Dendritic cell treated with granulocyte-macrophage colony-stimulating factor and Interleukin-4, amounts not matched to agents 40 ng/mL and 50 ng/mL, for 4 days (primary cell): ENCODE results near the gene TNRC6A.
"Not testable (repeated sequence)": the region's sequence is repeated elsewhere in the genome, so short reads cannot be mapped to it uniquely, and the experiment has no call there.

Experiments used
- H3K27ac Mint-ChIP-seq: one replicate; pipeline ENCODE4 v1.8.0; 2022; ENCODE audit warnings: mild to moderate bottlenecking, mixed read lengths
- H3K27me3 Mint-ChIP-seq: one replicate; pipeline ENCODE4 v1.8.0; 2022; ENCODE audit warnings: mild to moderate bottlenecking, mixed read lengths
- H3K36me3 Mint-ChIP-seq: one replicate; pipeline ENCODE4 v1.8.0; 2022; ENCODE audit warnings: low read depth, mixed read lengths
- H3K4me1 Mint-ChIP-seq: one replicate; pipeline ENCODE4 v1.8.0; 2022; ENCODE audit warnings: low read depth, mixed read lengths
- H3K4me3 Mint-ChIP-seq: one replicate; pipeline ENCODE4 v1.8.0; 2022; ENCODE audit warnings: mild to moderate bottlenecking, moderate library complexity, mixed read lengths
- H3K9me3 Mint-ChIP-seq: one replicate; pipeline ENCODE4 v1.8.0; 2022; ENCODE audit warnings: mixed read lengths
- intact Hi-C: fragments of 100-400 bp; cut with micrococcal nuclease; formaldehyde crosslinking; loops from one replicate; pipeline ENCODE4 v1.15.0; 2022

Gene TNRC6A

DNA sequence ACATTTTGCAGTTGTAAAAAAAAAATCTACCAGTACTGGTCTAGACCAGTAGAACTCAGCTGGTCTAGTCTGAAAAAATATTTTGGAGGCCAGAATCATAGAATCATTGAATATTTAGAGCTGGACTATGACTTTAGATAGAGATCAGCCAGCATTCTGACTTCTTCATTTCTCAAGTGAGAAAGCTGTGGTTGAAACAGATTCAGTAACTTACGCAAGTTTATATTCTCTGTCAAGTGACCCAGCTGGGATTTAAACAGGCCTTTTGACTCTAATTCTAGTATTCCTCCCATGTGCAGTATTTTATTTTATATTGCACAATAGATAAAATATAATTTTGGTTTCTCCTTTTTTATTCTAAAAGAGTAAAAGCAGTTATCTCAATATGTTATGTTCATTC is 4.9 kb downstream of the TNRC6A start:
- Mint-ChIP-seq H3K27ac (no peak overlapping the region), H3K9me3 (no peaks in the 10 kb centered on the region), H3K27me3 (no peaks in the 10 kb centered on the region), H3K36me3 (peaks cover 41% of the 10 kb centered on the region), H3K4me3 (no peak overlapping the region), H3K4me1 (peaks cover 62% of the 10 kb centered on the region)
- intact Hi-C loops = loop anchor here (5.0 kb wide), 1 partner anchor 192 kb away; no protein-coding TSS in a partner anchor

DNA sequence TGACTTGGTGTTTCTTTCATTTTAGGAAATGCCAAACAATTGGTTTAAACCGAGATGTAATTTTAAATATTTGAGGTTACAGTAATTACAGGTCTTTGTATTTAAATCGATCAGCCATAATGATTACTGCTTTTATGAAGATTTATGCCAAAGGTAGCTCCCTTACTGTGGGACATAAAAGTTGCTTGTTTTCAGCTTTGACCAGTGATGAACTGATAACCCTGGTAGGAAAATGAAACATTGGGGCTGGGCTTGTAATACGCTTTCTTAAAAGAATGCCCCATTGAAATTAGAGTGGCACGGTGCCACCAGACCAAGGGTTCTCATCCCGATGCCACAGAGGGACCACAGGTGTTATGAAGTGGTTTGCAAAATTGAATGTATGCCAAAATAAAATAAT is 7.3 kb downstream of the TNRC6A start:
- Mint-ChIP-seq H3K4me1 (peaks cover 67% of the 10 kb centered on the region), H3K27ac (no peak overlapping the region), H3K4me3 (no peak overlapping the region), H3K36me3 (peaks cover 32% of the 10 kb centered on the region), H3K9me3 (no peaks in the 10 kb centered on the region), H3K27me3 (no peaks in the 10 kb centered on the region)
- intact Hi-C loops = no loop called here

- peaks cover 65% of the 10 kb centered on the region for H3K4me1 Mint-ChIP-seq
- peaks cover 31% of the 10 kb centered on the region for H3K36me3 Mint-ChIP-seq
- intact Hi-C loops = no loop called here
- H3K4me3 Mint-ChIP-seq = no peak overlapping the region
- no peaks in the 10 kb centered on the region for H3K27me3 Mint-ChIP-seq
- no peaks in the 10 kb centered on the region for H3K9me3 Mint-ChIP-seq
- H3K27ac Mint-ChIP-seq = peak overlapping the region; percentile 59
These were observed 8.0 kb downstream of the TNRC6A start for GRCh38 chr16:24737391-24737871.

- intact Hi-C loops = no loop called here
- peak overlapping the region; percentile 59 for H3K27ac Mint-ChIP-seq
- peaks cover 65% of the 10 kb centered on the region for H3K4me1 Mint-ChIP-seq
- H3K27me3 Mint-ChIP-seq = no peaks in the 10 kb centered on the region
- H3K36me3 Mint-ChIP-seq = peaks cover 27% of the 10 kb centered on the region
- H3K4me3 Mint-ChIP-seq = no peak overlapping the region
- H3K9me3 Mint-ChIP-seq = no peaks in the 10 kb centered on the region
These were observed 8.6 kb downstream of the TNRC6A start for GRCh38 chr16:24737916-24738594.

- intact Hi-C loops = no loop called here
- Mint-ChIP-seq H3K27me3 (no peaks in the 10 kb centered on the region), H3K9me3 (no peaks in the 10 kb centered on the region), H3K36me3 (peaks cover 24% of the 10 kb centered on the region), H3K4me3 (no peak overlapping the region), H3K27ac (no peak overlapping the region), H3K4me1 (peaks cover 63% of the 10 kb centered on the region)
These were observed 9.4 kb downstream of the TNRC6A start for GRCh38 chr16:24738895-24739294.

- Mint-ChIP-seq H3K9me3 (no peaks in the 10 kb centered on the region), H3K36me3 (peaks cover 39% of the 10 kb centered on the region), H3K27me3 (no peaks in the 10 kb centered on the region), H3K4me1 (peaks cover 71% of the 10 kb centered on the region), H3K4me3 (no peak overlapping the region), H3K27ac (no peak overlapping the region)
- intact Hi-C loops = loop anchor here (10.0 kb wide), 1 partner anchor 227 kb away; no protein-coding TSS in a partner anchor
These were observed 12.4 kb downstream of the TNRC6A start for GRCh38 chr16:24741862-24742261.

DNA sequence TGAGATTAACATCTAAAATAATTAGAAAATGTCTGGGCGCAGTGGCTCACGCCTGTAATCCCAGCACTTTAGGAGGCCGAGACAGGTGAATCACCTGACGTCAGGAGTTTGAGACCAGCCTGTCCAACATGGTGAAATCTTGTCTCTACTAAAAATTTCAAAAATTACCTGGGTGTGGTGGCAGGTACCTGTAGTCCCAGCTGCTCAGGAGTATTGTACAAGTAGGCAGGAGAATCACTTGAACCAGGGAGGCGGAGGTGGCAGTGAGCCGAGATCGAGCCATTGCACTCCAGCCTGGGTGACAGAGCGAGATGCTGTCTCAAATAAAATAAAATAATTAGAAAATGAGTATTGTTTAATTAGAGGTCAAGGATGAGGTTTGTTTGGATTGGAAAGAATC is 13.2 kb downstream of the TNRC6A start:
- intact Hi-C loops = loop anchor here (10.0 kb wide), 1 partner anchor 228 kb away; no protein-coding TSS in a partner anchor
- not testable (repeated sequence) for H3K27me3 Mint-ChIP-seq, H3K4me3 Mint-ChIP-seq, H3K27ac Mint-ChIP-seq, H3K9me3 Mint-ChIP-seq
- Mint-ChIP-seq H3K36me3 (peaks cover 39% of the 10 kb centered on the region), H3K4me1 (peaks cover 76% of the 10 kb centered on the region)

GRCh38 chr16:24745391-24745790 is 15.9 kb downstream of the TNRC6A start:
- peaks cover 42% of the 10 kb centered on the region for H3K36me3 Mint-ChIP-seq
- no peaks in the 10 kb centered on the region for H3K27me3 Mint-ChIP-seq
- no peaks in the 10 kb centered on the region for H3K9me3 Mint-ChIP-seq
- H3K27ac Mint-ChIP-seq = no peak overlapping the region
- H3K4me1 Mint-ChIP-seq = peaks cover 73% of the 10 kb centered on the region
- H3K4me3 Mint-ChIP-seq = no peak overlapping the region
- intact Hi-C loops = loop anchor here (10.0 kb wide), 1 partner anchor 231 kb away; no protein-coding TSS in a partner anchor

- H3K36me3 Mint-ChIP-seq = peaks cover 46% of the 10 kb centered on the region
- H3K4me3 Mint-ChIP-seq = no peak overlapping the region
- H3K27ac Mint-ChIP-seq = no peak overlapping the region
- no peaks in the 10 kb centered on the region for H3K27me3 Mint-ChIP-seq
- H3K9me3 Mint-ChIP-seq = no peaks in the 10 kb centered on the region
- intact Hi-C loops = loop anchor here (10.0 kb wide), 1 partner anchor 231 kb away; no protein-coding TSS in a partner anchor
- peaks cover 69% of the 10 kb centered on the region for H3K4me1 Mint-ChIP-seq
These were observed 16.3 kb downstream of the TNRC6A start for GRCh38 chr16:24745791-24746190.

- H3K9me3 Mint-ChIP-seq = no peaks in the 10 kb centered on the region
- no peak overlapping the region for H3K4me3 Mint-ChIP-seq
- intact Hi-C loops = loop anchor here (10.0 kb wide), 1 partner anchor 233 kb away; no protein-coding TSS in a partner anchor
- H3K27ac Mint-ChIP-seq = no peak overlapping the region
- H3K36me3 Mint-ChIP-seq = peaks cover 49% of the 10 kb centered on the region
- H3K4me1 Mint-ChIP-seq = peaks cover 62% of the 10 kb centered on the region
- H3K27me3 Mint-ChIP-seq = no peaks in the 10 kb centered on the region
These were observed 18.0 kb downstream of the TNRC6A start for GRCh38 chr16:24747441-24747840.

DNA sequence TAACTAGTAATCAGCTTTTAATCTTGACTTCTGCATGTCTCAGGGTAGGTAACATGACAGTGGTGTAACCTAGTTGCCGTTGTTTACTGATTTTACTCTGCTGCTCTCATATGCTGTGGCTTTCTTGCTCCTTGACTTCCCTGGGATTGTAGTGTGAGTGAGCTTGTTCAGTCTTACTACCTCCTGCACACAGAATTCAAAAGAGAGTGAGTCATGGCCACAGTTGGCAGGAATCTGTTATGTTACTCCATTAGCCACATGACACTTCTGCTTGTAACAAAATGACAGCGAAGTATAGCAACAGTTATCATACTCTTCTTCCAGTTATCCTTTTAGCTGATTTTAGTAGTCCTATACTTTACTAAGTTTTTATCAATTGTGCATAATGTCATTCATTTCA is 18.8 kb downstream of the TNRC6A start:
- no peak overlapping the region for H3K4me3 Mint-ChIP-seq
- intact Hi-C loops = loop anchor here (10.0 kb wide), 1 partner anchor 233 kb away; no protein-coding TSS in a partner anchor
- no peaks in the 10 kb centered on the region for H3K9me3 Mint-ChIP-seq
- peaks cover 48% of the 10 kb centered on the region for H3K36me3 Mint-ChIP-seq
- no peaks in the 10 kb centered on the region for H3K27me3 Mint-ChIP-seq
- no peak overlapping the region for H3K27ac Mint-ChIP-seq
- H3K4me1 Mint-ChIP-seq = peaks cover 65% of the 10 kb centered on the region

- peaks cover 55% of the 10 kb centered on the region for H3K4me1 Mint-ChIP-seq
- H3K9me3 Mint-ChIP-seq = no peaks in the 10 kb centered on the region
- H3K4me3 Mint-ChIP-seq = no peak overlapping the region
- no peak overlapping the region for H3K27ac Mint-ChIP-seq
- H3K27me3 Mint-ChIP-seq = no peaks in the 10 kb centered on the region
- peaks cover 45% of the 10 kb centered on the region for H3K36me3 Mint-ChIP-seq
- intact Hi-C loops = loop anchor here (10.0 kb wide), 1 partner anchor 235 kb away; no protein-coding TSS in a partner anchor
These were observed 19.9 kb downstream of the TNRC6A start for GRCh38 chr16:24749310-24749709.

- H3K27me3 Mint-ChIP-seq, H3K27ac Mint-ChIP-seq, H3K4me3 Mint-ChIP-seq, H3K9me3 Mint-ChIP-seq: not testable (repeated sequence)
- peaks cover 50% of the 10 kb centered on the region for H3K4me1 Mint-ChIP-seq
- intact Hi-C loops = loop anchor here (10.0 kb wide), 1 partner anchor 235 kb away; no protein-coding TSS in a partner anchor
- H3K36me3 Mint-ChIP-seq = peaks cover 44% of the 10 kb centered on the region
These were observed 20.4 kb downstream of the TNRC6A start for GRCh38 chr16:24749872-24750271.

GRCh38 chr16:24753000-24753399 is 23.5 kb downstream of the TNRC6A start:
- peaks cover 23% of the 10 kb centered on the region for H3K4me1 Mint-ChIP-seq
- H3K9me3 Mint-ChIP-seq = no peaks in the 10 kb centered on the region
- H3K36me3 Mint-ChIP-seq = peaks cover 25% of the 10 kb centered on the region
- intact Hi-C loops = no loop called here
- no peak overlapping the region for H3K4me3 Mint-ChIP-seq
- no peaks in the 10 kb centered on the region for H3K27me3 Mint-ChIP-seq
- H3K27ac Mint-ChIP-seq = no peak overlapping the region
